ENCODE results near the gene RPS24. TPM values are rescaled to one million over a fixed set of nuclear protein-coding genes. Genes with fewer than 3 reads are reported as not detected.
"Not testable (repeated sequence)": the region's sequence is repeated elsewhere in the genome, so short reads cannot be mapped to it uniquely, and the experiment has no call there.

Gene RPS24
- 1,654 and 1,870 TPM in 2 replicates for total RNA-seq (2014; rRNA removed)
- polyA plus RNA-seq (2012) = 2,146 TPM

GRCh38 chr10:78033637-78034470 is at the start of gene RPS24:
Gene RPS24, plus strand, starts transcription at chr10:78033863. Its CDS starts 39 bp downstream, at chr10:78033902.
- DNase-seq (ENCODE audit: low read depth) = peak; percentile 96

DNA sequence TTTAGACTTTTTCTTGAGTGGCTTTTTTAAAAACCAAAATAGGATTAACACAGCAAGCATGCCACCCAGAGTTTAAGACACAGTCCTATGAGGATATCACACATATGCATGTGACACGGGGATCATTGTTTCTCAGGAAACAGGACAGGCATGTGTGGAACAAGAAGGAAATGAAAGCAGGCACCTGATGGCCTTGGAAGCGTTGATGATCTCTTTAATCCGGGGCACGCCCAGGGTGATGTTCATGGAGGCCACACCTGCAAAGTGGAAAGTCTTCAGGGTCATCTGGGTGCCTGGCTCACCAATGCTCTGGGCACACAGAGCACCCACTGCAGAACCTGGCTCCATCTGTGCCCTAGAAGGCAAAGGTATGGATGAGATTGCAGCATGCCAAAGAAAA is 48.7 kb upstream of the RPS24 start:
- DNase-seq (ENCODE audit: low read depth) = no peak

- peak; percentile 18 for DNase-seq (ENCODE audit: low read depth)
These were observed 45.9 kb upstream of the RPS24 start for GRCh38 chr10:77987671-77988255.

DNA sequence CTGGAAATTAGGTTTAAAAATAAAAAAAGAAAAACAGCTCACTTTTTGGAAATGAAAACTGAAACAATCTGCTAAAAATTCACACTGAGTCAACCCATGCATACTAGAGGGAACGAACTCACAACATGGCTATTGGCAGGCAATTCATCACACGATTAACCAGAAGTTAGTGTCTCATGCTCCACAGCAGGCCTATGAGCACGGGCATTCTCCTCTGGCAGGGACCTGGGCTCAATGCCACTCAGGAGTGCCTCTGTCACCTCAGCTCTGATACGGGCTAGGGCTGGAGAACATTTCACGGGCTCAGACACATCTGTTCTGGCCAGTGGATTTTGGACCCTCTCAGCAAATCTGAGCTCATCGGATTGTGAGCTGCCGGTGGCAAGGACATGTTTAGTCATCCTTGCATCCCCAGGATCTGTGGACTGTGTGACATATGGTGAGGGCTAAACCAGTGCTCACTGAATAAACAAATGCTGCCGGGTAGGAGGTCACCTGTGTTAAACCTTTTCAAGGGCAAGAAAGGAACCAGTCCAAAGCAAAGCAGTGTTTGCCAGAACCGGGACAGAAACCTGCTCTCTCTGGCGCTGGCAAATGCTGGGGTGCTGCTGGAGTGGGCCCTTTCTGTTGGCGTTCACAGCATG is 44.5 kb upstream of the RPS24 start:
- DNase-seq (ENCODE audit: low read depth) = peak; percentile 11

DNA sequence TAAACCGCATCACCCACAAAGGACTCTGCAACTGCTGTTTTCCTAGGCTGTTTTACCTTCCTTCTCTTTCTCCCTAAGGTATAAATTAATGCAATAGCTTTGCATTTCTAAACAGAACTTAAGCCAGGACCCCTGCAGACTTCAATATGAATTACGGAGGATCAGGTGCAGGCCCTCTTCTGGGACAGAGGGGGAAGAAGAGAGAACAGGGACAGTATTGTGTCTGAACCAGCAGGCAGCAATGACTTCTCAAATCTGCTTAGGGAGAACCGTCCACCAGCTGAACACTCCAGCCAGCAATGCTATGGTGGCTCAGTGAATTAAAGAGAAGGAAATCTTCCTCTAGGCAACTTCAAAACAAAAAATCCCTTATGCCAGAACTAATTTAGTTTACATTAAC is 40.0 kb upstream of the RPS24 start:
- no peak for DNase-seq (ENCODE audit: low read depth)

GRCh38 chr10:77998780-77999179 is 34.9 kb upstream of the RPS24 start:
- not testable (repeated sequence) for DNase-seq (ENCODE audit: low read depth)

- DNase-seq (ENCODE audit: low read depth) = no peak
These were observed 33.5 kb upstream of the RPS24 start for GRCh38 chr10:78000206-78000605.

DNA sequence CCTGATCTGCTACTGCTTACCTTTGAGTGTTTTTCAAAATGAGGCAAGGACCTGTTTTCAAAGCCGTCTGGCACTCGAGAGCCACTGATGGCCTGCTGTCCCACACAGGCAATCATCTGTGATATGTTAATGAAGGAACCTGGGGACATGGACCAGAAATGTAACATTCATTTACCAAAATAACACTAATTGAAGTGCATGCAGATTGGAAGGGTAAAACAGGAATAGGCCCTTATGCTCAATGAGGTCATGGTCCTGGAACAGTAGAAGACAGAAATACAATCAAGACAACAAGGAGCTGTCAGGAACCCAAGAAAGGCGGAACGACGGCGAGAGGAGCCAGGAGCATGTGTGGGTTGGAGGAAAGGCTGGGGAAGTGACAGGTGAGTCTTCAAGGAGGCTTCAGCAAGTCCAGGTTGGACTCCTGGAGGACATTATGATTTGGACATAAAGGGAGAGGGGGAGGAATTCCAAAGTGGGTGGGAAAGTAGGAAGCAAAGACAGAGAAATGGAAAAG is 32.6 kb upstream of the RPS24 start:
- DNase-seq (ENCODE audit: low read depth) = no peak

DNA sequence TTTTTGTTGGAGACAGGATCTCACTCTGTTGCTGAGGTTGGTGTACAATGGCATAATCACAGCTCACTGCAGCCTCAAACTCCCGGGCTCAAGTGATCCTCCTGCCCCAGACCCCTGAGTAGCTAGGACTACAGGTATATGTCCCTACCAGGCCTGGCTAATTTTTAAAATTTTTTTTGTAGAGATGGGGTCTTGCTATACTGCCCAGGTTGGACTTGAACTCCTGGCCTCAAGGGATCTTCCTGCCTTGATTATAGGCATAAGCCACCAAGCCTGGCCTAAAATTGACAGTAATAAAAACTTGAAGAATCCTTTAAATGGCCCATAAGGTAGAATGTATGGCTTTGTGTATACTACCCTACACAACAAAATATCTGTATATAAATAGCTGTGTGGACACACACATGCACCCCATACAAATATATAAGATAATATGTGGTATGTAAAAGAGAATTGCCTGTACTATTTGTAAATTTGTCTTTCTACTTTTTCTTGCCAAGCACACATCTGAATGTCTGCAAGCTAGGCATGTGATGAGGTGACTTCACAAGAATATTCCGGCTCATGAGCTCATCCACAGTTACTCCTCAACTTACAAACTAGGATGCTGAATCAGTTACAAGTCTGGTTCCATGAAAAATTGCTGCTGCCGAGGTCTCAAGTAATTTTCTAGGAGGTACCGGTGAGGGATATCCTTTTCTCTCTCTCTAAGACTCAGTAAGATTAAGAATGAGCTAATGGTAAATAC is 30.9 kb upstream of the RPS24 start:
- no peak for DNase-seq (ENCODE audit: low read depth)

- no peak for DNase-seq (ENCODE audit: low read depth)
These were observed 29.2 kb upstream of the RPS24 start for GRCh38 chr10:78004215-78005026.

- no peak for DNase-seq (ENCODE audit: low read depth)
These were observed 26.5 kb upstream of the RPS24 start for GRCh38 chr10:78007172-78007571.

DNA sequence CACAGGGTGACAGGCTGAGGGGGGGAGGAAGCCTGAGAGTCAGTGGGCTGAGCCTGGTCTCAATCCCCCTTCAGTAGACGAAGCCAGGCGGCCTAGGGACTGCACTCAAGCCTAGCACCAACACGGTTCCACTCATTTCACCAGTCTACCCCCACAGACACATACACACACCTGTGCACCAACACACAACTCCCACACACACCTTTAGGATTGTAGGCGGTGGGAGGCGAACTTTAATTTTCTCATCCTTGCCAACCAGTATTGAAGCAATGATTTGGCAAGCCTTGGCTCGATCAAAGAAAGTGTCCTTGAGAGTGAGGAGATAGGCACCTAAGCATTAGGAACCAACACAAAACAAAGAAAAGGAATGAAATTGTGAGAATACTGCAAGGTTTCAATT is 24.0 kb upstream of the RPS24 start:
- DNase-seq (ENCODE audit: low read depth) = no peak

DNA sequence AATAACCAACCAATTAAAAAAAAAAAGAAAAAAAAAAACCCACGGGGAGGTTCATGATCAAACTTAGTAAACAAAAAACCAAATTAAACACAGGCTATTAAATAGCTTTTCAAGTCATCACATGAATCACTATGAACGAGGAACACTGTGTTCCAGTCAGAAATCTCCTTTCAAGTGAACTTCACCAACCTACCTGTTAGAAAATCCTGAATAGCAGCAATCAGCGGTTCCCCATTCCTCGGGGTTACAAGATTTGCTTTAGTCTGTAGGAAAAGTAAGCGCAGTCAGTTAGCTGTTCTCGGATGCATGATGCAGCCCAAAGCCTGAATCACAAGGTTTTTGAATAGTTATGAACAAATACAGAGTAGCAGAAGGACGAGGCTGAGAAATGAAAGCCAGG is 23.4 kb upstream of the RPS24 start:
- DNase-seq (ENCODE audit: low read depth) = no peak

- DNase-seq (ENCODE audit: low read depth) = no peak
These were observed 22.6 kb upstream of the RPS24 start for GRCh38 chr10:78011065-78011464.

DNA sequence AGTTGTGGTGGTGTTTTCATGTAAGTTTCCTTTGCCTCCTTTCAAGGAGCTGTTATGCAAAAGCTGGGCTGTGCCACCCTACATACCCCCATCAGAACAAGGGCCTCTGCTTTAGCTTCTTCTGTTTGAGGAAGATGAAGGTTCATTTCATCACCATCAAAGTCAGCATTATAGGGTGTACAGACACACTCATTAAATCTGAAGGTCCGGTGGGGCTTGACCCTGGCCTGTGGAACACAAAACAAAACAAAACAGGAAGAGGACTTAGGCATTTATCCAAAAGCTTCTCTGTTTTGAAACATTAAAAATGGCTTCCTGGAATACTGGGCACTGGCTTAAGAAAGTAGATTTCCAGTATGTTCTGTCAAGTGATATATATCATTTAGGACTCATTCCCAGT is 20.1 kb upstream of the RPS24 start:
- no peak for DNase-seq (ENCODE audit: low read depth)

DNA sequence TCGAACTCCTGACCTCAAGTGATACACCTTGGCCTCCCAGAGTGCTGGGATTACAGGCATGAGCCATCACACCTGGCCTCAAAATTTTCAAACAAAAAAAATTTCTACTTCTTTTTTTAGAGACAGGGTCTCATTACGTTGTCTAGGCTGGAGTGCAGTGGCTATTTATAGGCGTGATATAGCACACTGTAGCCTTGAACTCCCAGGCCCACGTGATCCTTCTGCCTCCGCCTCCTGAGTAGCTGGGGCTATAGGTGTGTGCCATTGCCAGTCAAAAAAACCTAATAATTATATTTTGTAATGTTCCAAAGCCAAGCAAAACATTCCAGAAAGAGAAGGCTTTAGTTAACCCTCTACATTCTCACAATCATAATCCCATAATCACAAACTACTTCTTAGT is 18.1 kb upstream of the RPS24 start:
- DNase-seq (ENCODE audit: low read depth) = no peak

- no peak for DNase-seq (ENCODE audit: low read depth)
These were observed 15.8 kb upstream of the RPS24 start for GRCh38 chr10:78017856-78018255.

GRCh38 chr10:78019264-78019663 is 14.4 kb upstream of the RPS24 start:
- no peak for DNase-seq (ENCODE audit: low read depth)

GRCh38 chr10:78021201-78021600 is 12.5 kb upstream of the RPS24 start:
- no peak for DNase-seq (ENCODE audit: low read depth)

- DNase-seq (ENCODE audit: low read depth) = no peak
These were observed 9.9 kb upstream of the RPS24 start for GRCh38 chr10:78023741-78024140.

All from LHCN-M2 (cell line).